ENCODE data around the gene WNT7B.

The WNT7B gene

DNA sequence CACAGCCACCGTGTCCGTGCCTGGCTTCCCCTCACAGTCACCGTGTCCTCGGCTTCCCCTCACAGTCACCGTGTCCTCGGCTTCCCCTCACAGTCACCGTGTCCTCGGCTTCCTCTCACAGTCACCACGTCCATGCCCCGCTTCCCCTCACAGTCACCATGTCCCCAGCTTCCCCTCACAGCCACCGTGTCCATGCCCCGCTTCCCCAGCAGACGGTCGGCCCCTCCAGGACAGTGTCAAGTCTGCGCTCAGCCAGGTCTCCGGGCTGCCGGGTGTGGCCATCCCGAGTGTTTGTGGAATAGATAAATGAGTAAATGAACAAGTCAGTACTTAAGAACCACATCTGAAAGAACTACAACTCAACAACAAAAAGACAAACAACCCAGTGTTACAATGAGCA, 23.8 kb downstream of the WNT7B start:
- no peak for DNase-seq (ENCODE audit: low read depth)

DNA sequence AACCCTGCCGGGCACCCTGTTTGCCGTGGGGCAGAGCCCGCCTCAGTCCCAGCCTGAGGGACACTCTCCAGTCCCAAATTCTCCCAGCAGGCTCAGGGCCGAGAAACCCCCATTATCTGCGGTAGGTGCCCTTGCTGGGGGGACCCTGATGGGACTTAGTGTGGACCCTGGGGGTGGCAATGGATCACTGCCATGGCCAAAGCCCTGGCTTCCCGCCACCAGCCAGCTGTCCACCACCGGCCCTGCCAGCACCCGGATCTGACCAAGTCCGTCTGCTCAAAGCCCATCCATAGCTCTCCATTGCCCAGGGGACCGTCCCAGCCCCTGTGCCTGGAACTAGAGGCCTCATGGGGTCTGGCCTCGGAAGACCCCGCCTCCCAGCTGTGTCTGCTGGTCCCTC, 24.4 kb downstream of the WNT7B start:
- no peak for DNase-seq (ENCODE audit: low read depth)

DNA sequence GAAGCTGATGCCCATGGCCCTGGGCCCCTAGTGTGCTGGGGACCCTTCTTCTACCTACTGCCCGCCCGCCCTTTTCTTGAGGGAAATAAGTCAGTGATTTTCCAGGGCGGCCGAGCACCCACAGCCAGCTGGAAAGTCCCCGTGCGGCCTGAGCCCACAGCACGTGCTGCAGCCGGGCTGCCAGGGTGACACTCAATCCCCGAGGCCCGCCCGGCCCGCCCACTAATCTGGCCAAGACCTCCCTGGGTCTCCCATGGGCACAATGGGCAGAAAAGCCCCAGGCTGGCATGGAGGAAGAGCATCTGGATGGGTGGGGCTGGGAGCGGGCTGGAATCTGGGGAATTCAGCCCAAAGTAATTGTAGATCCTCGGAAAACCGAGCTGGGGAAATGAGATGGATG, 24.8 kb downstream of the WNT7B start:
- no peak for DNase-seq (ENCODE audit: low read depth)

DNA sequence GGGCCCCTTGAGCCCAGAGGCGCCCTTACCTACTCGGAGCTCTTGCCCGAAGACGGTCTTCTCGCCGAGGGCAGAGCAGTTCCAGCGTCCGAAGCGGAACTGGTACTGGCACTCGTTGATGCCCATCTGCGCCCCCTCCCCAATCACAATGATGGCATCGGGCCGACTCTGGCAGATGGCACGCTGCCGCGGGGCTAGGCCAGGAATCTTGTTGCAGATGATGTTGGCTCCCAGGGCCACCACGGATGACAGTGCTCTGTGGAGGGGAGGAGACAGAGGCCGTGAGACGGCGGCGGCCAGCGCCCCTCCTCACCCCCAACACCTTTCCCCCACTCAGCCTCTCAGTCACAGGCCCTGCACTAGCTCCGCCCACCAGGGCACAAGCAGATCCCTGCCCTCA, 27.1 kb downstream of the WNT7B start:
- no peak for DNase-seq (ENCODE audit: low read depth)

DNA sequence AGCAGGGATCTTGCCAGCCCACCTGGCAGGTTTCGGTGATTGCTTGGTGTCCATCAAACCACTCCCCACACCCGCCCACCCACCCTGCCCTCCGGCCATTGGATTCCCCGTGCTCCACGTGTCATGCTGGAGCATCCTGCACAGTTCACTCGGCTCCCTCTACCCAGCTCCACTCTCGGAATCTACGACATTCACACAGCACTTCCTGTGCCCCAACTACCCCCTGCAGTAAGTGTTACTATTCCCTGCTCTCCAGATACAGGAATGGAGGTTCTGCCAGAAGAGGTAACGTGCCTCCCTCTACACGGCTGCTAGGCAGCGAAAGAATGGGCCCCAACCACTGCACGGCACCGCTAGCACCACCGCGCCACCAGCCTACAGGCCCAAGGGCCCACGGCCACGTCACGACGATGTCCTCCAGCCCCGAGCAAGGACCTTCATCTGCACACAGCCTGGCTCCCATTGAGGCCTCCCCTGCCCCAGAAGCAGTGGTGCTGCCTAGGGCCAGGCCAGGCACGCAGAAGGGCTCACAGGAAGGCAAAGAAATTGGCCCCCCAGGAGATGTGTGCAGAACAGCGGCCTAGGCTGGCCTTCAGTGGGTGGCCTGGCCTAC, 27.6 kb downstream of the WNT7B start:
- no peak for DNase-seq (ENCODE audit: low read depth)

DNA sequence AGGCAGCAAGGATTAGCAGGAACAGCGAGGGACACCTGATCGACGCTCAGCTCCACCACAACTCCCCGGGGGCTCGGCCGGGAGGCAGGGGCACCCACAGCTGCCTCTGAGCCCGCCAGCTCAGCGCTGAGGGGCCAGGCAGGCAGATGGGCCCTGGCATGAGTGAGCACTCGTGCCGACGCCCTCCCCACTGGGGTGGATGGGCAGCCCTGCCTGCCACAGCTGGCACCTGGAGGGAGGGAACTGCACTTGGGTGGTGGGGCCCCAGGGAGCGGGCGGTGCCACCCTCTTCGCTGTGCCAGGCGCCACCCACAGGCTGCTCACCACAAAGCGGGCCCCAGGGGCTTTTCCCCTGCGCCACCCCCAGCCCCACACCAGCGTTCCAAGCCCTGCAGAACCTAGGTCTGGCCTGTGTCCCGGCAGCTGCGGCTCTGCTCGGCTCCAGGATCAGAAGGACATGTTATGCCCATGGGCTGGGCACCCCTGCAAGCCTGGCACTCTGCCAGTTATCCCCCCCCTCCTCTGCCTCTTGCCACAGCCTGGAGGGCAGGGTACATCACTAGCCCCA, 28.8 kb downstream of the WNT7B start:
- no peak for DNase-seq (ENCODE audit: low read depth)

DNA sequence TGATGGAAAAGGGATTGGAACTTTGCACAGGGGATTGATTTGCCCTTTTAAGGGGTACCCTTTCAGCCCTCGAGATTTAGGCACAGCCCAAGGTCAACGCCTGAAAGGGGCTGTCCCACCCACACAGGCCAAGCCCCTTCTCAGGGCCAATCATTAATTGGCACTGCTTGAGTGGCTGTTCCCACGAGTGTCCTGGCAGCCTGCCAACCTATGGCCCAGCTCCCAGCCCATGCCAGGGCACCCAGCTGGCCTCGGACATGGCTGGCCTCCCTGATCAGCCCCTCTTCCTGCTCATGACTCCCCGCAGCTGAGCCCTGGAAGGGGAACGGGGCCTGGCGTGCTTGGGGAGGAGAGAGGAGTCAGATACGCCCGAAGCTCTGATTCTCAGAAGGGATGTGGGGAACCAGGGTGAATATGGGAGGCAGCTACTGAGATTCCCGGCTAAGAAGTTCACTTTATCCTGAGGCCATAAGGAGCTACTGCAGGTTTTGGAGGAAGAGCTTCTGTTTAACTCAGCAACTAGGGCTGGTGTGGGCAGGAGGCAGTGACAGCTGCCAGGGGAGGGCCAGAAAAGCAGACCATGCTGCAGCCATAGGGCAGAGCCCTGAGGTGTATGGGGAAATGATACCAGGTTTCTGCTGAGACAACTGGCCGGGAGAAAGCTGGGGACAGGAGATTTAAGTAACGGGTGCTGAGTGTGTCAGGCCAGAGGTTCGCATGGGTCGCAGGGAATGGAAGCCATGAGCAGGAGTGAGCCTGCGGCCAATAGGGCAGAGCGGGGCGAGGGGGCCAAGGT, 30.0 kb downstream of the WNT7B start:
- DNase-seq (ENCODE audit: low read depth) = no peak

DNA sequence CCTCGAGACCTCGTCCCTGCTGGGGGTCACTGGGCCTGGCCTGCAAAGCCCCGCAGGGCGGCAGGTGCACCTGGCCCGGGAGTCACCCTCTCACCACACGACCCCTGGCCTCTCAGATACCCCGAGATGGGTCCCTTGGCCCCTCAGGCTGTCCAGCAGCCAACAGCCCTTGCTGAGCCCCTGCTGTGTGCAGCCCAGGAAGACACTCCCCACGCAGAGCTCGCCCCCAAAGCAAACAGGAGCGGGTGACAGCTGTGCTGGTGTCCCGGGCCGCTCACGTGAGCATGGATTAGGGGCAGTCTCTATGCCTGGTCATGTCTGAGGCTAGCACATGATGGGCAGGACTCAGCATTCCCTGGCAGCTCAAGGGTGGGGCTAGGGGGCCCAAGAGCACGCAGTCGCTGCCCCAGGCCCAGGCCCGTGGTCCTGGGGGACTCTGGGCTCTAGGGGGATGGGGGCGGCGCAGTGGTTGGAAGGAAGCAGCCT, 31.3 kb downstream of the WNT7B start:
- no peak for DNase-seq (ENCODE audit: low read depth)

DNA sequence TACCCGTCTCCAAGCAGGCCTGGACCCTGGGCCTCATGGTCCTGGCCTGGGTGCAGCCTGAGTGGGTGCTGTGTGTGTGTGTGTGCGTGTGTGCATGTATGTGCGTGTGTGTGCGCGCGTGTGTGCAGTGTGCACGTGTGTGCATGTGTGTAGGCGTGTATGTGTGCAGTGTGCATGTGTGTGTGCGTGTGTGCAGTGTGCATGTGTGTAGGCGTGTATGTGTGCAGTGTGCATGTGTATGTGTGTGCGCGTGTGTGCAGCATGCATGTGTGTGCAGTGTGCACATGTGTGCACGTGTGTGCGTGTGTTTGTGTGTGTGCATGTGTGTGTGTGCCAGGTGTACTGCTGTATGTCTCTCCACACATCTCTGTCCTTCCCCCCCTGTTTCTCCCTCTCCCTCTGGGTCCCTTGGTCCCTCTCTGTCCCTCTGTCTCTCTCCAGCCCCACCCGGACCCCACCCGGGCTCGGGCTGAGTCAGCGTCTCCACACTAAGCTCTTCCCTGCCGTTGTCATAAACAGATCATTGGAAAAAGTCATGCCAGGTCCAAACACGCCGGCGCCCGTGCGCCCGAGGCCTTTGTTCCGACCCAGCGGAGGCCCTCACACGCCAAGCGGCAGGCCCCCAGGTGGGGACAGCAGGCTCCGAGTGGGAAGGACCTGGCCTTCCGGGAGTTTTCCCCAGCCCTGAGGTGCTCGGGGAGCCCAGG, 34.0 kb downstream of the WNT7B start:
- no peak for DNase-seq (ENCODE audit: low read depth)

DNA sequence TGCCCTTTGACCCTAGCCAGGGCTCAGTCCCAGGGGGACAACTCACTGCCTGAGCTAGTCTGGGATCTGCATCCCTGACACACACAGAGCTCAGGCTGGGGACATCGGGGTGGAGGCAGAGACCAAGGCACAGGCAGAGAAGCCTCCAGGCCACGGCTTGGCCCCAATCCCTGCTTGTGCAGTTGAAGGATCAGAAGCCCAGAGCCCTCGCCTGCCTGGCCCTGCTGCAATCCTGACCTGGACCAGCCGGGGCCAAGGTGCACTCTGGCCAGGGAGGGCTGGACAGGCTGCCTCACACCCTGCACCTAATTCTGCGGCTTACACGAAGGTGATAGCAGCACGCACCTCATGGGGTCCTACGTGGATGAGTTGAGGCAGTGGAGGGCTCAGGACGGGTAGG, 34.6 kb downstream of the WNT7B start:
- DNase-seq (ENCODE audit: low read depth) = no peak

DNA sequence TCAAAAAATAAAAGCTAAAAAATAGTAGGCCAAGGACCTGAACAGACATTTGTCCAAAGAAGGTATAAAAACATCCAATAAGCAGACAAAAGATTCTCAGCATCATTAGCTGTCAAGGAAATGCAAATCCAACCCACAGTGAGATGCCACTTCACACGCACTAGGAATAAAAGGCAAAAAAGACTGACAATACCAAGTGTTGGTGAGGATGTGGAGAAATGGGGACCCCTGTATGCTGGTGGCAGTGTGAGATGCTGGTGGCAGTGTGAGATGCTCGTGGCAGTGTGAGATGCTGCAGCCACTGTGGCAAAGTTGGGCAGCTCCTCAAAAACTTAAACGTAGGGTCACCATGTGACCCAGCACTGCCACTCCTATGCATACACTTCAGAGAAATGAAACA, 38.0 kb downstream of the WNT7B start:
- DNase-seq (ENCODE audit: low read depth) = no peak

DNA sequence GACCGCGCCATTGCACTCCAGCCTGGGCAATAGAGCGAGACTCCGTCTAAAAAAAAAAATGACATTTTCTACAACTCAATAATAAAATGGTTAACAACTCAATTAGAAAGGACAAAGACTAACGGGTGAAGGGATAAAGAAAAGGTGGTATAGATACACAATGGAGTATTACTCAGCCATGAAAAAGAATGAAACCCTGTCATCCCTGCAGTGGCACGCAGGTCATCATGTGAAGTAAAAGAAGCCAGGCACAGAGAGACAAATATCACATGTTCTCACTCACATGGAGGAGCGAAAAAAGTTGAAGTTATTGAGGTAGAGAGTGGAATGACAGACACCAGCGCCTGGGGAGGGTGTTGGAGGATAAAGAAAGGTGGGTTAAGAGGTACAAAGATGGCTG, 39.0 kb downstream of the WNT7B start:
- DNase-seq (ENCODE audit: low read depth) = no peak

DNA sequence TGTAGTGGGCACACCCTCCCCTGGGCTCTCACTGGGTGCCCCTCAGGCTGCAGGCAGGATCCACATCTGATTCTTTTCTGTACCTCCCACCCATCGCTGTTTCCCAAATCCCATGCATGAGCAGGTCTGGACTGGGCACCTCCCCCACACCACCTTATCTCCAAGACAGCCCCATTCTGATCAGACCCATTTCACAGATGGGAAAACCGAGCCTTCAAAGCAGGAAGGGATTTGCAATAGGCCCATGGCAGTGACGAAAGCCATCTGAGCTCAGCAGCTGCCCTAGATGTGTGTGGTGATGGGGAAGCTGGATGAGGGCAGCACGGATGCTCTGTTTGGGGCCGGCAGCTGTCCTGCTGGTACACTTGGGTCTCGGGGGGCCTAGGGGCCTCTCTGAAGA, 41.4 kb downstream of the WNT7B start:
- DNase-seq (ENCODE audit: low read depth) = no peak

DNA sequence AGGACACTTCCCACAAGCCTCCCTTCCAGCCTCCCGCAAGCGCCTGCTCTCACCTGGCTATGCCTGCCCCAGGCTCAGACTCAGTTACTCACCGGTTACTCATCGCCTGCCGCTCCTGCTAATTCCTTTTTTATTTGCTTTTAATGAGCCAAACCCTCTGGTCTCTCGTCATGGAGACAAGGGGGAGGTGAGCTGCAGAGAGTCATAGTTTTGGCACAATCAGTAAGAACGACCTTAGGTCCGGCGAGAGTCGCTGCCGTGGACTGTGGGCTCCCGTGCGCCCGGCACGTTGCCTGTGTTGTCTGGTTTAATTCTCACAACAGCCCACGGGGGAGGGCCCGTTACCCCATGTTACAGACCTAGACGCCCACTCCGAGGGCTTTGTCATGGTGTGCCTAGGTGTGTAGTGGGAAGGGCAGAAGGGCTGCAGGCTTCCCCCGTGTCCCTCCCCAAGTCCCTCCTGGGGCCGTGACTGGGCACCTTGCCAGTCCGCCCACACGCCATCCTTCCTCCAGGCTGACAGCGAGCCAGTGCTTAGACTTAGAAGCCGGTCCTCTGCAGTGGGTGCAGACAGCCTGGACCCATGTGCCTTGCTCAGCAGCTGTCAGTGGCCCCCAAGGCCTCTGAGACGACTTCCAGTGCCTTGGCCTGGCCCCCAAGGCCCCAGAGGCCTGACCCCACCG, 42.2 kb downstream of the WNT7B start:
- no peak for DNase-seq (ENCODE audit: low read depth)

DNA sequence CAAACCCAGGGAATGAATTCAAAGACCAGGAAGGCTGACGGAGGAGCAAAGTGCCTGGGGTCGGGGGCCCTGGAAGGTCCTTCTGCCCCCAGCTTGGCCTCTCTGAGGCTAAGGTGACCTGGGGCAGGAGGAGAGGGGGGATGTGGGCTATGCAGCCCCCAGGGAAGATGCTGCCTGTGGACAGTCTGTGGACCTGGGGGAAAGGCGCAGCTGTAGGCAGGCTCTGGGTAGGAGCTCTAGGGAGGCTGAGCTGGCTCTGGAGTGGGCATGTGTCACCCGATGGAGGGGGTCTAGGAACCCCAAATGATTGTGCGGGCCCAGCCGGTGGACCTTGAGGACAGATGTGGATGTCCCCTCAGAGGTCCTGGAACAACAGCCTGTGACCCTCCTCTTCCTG, 42.8 kb downstream of the WNT7B start:
- DNase-seq (ENCODE audit: low read depth) = no peak

DNA sequence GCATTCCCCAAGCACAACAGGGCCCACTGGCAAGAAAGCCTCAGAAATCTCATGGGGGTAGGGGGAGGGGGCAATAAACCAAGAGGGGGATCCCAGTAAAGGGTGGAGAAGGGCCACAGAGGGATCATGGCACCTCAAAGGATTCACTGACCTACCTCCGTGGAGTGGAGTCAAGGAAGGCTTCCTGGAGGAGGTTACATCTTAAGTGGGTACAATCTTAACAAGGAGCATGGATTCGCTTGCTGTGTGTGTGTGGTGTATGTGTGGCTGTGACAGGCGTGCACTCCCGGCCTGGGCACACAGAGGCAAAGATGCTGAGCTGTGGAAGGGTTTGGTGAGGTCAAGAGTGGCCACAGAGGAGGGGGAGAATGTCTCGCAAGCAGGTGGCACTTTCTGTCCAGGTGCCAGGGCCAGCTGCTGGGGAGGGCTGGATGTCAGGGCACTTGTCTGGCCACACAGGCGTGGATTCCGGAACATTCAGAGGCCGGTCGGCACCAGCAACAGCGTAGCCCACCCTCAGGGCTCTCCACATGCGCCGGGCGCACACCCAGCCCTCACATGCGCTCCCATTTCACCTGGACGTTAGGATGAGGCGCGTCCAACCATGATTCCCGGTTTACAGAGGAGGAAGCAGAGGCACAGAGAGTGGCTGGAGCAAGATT, 43.3 kb downstream of the WNT7B start:
- no peak for DNase-seq (ENCODE audit: low read depth)

DNA sequence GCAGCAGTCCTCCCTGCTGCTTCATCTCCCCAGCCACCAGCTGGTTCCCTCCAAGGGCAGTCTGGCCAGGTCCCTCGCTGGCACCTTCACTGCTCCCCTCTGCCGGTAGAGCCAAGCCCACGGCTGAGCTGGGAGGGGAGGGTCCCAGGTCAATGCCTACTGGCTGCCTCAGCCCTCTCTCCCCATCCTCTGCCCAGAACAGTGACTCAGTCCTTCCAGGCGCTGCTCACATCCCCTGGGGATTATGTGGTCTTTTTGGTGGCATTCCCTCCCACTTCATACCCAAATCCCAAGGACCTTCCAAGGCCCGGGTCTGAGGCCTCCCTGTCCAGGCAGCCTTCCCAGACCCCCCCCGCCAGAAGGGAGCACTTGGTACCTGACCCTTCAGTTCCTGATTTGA, 44.9 kb downstream of the WNT7B start:
- DNase-seq (ENCODE audit: low read depth) = no peak

DNA sequence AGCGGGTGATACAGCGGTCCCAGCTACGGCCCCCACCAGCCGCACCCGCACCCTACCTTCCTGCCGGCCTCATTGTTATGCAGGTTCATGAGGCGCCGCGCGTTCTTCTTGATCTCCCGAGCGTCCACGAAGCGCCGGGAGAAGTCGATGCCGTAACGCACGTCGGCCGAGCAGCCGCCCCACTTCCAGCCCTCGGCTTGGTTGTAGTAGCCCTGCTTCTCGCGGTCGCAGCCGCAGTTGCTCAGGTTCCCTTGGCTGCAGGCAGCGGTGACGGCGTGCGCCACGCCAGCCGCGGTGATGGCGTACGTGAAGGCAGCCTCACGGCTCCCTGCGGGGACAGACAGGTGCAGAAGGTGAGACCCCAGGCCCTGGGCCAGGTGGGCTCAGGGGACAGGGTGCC, 45.9 kb downstream of the WNT7B start:
- no peak for DNase-seq (ENCODE audit: low read depth)

DNA sequence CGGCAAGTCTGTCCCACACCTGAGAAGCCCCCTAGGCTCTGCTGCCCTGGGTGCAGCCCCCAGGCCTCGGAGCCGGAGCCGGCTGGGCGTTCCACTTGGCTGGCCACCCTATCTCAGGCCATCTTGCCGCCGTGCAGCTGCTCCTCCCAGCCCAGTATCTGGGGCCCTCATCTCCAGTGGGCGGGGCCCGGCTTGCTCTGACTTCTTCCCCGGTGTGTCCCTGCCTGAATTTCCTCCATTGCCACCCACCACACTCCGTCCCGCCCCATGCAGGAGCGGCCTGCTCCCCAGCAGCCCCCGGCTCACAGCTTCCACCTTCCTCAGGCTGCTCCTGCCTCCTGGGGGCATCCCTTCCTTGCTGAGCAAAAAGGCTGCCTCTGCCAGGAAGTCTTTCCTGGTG, 46.6 kb downstream of the WNT7B start:
- no peak for DNase-seq (ENCODE audit: low read depth)

DNA sequence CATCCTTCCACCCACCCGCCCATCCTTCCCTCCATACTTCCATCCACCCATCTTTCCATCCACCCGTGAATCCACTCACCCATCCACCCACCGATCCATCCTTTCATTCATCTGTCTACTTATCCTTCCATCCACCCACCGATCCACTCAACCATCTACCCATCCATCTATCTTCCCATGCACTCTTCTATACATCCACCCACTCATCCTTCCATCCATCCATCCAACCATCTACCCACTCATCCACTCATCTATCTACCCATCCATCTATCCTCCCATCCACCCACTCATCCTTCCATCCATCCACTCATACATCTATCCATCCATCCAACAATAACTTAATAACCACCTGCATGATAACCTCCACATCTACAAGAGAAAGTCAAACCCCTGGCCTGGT, 47.3 kb downstream of the WNT7B start:
- DNase-seq (ENCODE audit: low read depth) = no peak

DNA sequence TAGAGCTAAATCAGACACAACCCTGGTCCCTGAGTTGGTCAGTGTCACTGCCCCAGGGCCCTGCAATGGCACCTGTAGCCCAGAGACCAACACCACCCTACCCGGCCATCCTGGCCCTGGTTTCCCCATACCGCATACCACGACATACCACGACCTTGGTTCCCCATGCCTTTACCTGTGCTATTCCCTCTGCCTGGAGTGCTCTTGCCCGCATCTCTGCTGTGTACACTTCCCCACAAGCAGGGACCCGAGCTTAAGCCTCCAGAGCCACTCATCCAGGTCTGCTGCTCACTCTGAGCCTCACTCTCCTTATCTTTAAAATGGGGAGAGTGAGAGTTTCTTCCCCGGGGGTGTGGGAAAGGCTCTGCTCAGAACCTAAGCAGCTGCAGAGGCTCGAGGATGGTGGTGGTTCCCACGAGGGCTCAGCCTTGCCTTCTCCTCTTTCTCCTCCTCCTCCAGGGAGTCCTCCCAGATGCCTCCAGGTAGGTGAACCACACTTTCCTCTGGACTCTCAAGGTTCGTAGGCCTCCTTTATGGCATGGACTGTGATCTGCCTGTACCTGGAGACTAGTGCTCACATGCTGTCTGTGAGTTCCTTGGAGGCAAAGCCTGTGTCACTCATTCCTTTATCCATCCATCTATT, 48.1 kb downstream of the WNT7B start:
- no peak for DNase-seq (ENCODE audit: low read depth)
